ENCODE measurements around the gene MYL11.

MYL11 gene

GRCh38 chr16:30370456-30371247 is 4.0 kb upstream of the MYL11 start, which contains the start of gene TBC1D10B (continued):
- TF ChIP-seq YY2 (tag by site-specific recombination; IDR thresholded peaks at IDR 0.05) (no peak), TCF7L2 (IDR thresholded peaks at IDR 0.05; ENCODE audit: borderline replicate concordance, low read depth, low read length) (no peak), KLF8 (tag by site-specific recombination; IDR thresholded peaks at IDR 0.05) (peak; percentile 67; the same call in 1 of the 2 replicates), ZEB2 (tag by site-specific recombination; IDR thresholded peaks at IDR 0.05) (no peak; the same call in 1 of the 2 replicates), ZNF560 (tag by site-specific recombination; IDR thresholded peaks at IDR 0.05; ENCODE audit: borderline replicate concordance) (no peak), GLIS1 (tag by site-specific recombination; IDR thresholded peaks at IDR 0.05) (peak; percentile 49; the same call in 1 of the 2 replicates), CTCF (tag by site-specific recombination; IDR thresholded peaks at IDR 0.05) (no peak), MYNN (tag by site-specific recombination; IDR thresholded peaks at IDR 0.05; ENCODE audit: borderline replicate concordance) (no peak), OSR2 (tag by site-specific recombination; IDR thresholded peaks at IDR 0.05) (no peak), ZNF398 (tag by site-specific recombination; IDR thresholded peaks at IDR 0.05) (no peak), ZNF704 (tag by site-specific recombination; IDR thresholded peaks at IDR 0.05) (no peak), PRDM10 (tag by site-specific recombination; IDR thresholded peaks at IDR 0.05) (no peak; the same call in 1 of the 2 replicates), RBAK (tag by site-specific recombination; IDR thresholded peaks at IDR 0.05) (no peak), ZNF747 (tag by site-specific recombination; IDR thresholded peaks at IDR 0.05) (no peak), ZNF549 (tag by site-specific recombination; IDR thresholded peaks at IDR 0.05) (no peak), ZSCAN5A (tag by site-specific recombination; IDR thresholded peaks at IDR 0.05) (no peak), BCL11A (tag by site-specific recombination; IDR thresholded peaks at IDR 0.05; ENCODE audit: low read depth) (no peak), ZNF148 (tag by site-specific recombination; IDR thresholded peaks at IDR 0.05; ENCODE audit: borderline replicate concordance) (no peak), ZNF660 (tag by site-specific recombination; IDR thresholded peaks at IDR 0.05) (no peak), KLF10 (tag by site-specific recombination; IDR thresholded peaks at IDR 0.05) (peak; percentile 91), ZNF645 (tag by site-specific recombination; IDR thresholded peaks at IDR 0.05) (no peak), ZNF2 (tag by site-specific recombination; IDR thresholded peaks at IDR 0.05) (no peak), ZSCAN30 (tag by site-specific recombination; IDR thresholded peaks at IDR 0.05) (no peak), PRDM1 (tag by site-specific recombination; IDR thresholded peaks at IDR 0.05) (no peak), ZNF843 (tag by site-specific recombination; IDR thresholded peaks at IDR 0.05) (no peak), ZNF23 (tag by site-specific recombination; IDR thresholded peaks at IDR 0.05; ENCODE audit: borderline replicate concordance) (no peak)

Measured in HEK293 (cell line).